Iris pigment epithelial cell (primary cell): ENCODE measurements around the gene RNPEP.
"Not testable (repeated sequence)": the region's sequence is repeated elsewhere in the genome, so short reads cannot be mapped to it uniquely, and the experiment has no call there.

Experiments
- DNase-seq: peaks from one replicate; pipeline ENCODE4 v3.0.0-alpha.2; 2011; ENCODE audit warnings: low read depth

The RNPEP gene

GRCh38 chr1:202010180-202011015 is 27.9 kb downstream of the RNPEP start, which contains the start of gene ELF3:
ELF3 (plus strand) TSS chr1:202010587; CDS start chr1:202011137, 550 bp downstream.
- DNase-seq, result no peak

DNA sequence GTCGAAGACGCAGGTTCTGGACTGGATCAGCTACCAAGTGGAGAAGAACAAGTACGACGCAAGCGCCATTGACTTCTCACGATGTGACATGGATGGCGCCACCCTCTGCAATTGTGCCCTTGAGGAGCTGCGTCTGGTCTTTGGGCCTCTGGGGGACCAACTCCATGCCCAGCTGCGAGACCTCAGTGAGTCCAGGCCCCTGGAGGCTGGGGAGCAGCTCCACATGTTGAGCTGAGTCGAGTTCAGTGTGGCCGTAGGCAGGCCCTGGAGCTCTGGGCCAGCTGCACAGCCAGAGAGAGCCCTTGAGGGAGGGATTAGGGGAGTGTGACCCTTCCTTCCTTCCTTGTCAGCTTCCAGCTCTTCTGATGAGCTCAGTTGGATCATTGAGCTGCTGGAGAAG is 29.5 kb downstream of the RNPEP start:
- DNase-seq, result no peak

GRCh38 chr1:202012544-202013478 is 30.4 kb downstream of the RNPEP start:
- DNase-seq, result no peak

DNA sequence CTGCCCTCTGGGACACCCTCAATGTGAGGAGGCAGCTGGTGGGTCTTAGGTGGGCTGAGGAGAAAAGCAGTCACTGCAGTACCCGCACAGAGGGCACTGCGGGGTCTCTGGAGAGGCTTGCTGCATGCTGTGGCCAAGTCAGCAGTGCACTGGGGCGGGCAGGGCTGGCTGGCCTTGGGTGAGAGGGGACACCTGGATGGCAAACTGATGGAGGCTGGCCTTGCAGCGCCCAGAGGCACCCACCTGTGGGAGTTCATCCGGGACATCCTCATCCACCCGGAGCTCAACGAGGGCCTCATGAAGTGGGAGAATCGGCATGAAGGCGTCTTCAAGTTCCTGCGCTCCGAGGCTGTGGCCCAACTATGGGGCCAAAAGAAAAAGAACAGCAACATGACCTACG is 31.2 kb downstream of the RNPEP start:
- DNase-seq, result no peak

DNA sequence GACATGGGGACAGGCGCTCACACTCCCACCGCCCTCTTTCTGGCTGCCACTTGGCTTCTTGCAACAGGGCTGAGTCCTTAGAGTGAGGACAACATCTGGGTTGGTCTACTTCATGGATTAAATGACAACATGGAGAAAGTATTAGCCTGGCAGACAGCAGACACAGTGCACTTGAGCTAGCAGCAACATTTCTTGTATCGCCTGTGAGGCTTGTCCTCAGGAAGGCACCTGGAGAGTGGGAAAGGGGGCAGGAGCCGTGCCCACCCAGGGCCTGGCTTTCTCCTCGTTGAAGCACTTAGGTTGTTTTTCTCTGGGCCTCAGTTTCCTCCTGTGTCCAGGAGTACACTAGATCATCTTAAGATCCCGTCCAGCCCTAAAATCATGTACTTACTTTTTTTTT is 31.6 kb downstream of the RNPEP start:
- DNase-seq, result no peak

DNA sequence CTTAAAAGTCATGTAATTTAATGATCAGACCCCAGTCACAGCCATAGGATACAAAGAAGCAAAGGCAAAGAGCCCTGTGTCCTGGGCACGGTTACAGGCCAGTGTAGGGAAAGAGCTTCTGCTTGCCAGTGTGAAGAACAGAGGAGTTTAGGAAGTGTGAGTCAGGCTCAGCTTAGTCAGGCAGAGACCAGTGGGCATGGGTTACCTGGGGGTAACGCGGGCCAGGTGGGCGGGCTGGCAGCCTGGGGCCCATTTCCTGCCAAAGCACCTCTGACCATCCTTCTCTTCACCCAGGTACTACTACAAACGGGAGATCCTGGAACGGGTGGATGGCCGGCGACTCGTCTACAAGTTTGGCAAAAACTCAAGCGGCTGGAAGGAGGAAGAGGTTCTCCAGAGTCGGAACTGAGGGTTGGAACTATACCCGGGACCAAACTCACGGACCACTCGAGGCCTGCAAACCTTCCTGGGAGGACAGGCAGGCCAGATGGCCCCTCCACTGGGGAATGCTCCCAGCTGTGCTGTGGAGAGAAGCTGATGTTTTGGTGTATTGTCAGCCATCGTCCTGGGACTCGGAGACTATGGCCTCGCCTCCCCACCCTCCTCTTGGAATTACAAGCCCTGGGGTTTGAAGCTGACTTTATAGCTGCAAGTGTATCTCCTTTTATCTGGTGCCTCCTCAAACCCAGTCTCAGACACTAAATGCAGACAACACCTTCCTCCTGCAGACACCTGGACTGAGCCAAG is 32.6 kb downstream of the RNPEP start:
- no peak for DNase-seq

- no peak for DNase-seq
Observed at GRCh38 chr1:202015662-202015937, 33.2 kb downstream of the RNPEP start.

DNA sequence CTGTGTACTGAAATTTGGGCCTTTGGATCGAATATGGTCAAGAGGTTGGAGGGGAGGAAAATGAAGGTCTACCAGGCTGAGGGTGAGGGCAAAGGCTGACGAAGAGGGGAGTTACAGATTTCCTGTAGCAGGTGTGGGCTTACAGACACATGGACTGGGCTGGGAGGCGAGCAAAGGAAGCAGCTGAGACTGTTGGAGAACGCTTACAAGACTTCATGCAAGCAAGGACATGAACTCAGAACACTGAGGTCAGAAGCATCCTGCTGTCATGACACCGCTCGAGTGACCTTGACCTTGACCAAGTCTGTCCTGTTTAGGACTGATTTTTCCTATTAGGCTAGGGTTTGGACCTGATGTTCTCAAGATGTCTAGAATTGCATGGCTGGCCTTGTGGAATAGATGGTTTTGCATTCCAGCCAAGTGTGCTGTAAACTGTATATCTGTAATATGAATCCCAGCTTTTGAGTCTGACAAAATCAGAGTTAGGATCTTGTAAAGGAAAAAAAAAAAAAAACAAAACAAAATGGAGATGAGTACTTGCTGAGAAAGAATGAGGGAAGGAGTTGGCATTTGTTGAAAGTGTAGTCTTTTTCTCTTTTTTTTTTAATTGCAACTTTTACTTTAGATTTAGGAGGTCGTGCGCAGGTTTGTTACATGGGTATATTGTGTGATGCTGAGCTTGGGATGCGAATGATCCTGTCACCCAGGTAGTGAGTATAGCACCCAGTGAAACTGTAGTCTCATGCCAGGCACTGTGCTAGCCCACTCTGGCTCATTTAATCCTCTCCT is 33.8 kb downstream of the RNPEP start:
- DNase-seq, result peak; percentile 64

GRCh38 chr1:202016811-202017748 is 34.6 kb downstream of the RNPEP start:
- no peak for DNase-seq

DNA sequence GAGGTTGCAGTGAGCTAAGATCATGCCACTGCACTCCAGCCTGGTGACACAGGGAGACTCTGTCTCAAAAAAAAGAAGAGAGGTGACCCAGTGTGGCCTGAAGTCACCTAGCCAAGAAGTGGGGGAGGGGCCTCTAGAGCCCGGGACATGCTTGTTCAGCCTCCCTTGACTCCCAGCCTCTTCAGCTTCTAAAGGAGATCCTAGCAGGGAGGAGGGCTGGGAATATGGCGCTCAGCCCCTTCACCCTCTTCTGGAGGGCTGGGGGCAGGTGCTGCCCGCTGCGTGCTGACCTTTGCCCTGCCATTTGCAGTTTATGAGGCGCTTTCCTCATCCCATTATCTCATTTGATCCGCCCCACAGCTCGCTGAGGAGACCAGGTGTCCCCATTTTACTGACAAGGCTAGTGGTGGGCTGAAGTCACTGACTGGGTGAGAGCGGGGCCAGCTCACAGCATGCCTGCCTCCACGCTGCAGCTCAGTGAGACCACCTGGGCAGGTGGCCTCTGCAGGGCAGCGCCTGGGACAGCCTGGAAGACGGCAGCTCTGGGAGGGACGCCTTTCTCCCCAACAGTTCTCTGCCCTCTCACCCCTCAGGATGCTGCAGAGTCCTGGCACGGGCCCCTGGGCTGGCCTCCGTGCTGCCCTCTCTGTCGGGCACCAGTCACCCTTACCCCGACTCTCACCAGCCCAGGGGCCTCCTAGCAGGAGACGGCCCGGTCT is 35.5 kb downstream of the RNPEP start:
- DNase-seq, result no peak

DNA sequence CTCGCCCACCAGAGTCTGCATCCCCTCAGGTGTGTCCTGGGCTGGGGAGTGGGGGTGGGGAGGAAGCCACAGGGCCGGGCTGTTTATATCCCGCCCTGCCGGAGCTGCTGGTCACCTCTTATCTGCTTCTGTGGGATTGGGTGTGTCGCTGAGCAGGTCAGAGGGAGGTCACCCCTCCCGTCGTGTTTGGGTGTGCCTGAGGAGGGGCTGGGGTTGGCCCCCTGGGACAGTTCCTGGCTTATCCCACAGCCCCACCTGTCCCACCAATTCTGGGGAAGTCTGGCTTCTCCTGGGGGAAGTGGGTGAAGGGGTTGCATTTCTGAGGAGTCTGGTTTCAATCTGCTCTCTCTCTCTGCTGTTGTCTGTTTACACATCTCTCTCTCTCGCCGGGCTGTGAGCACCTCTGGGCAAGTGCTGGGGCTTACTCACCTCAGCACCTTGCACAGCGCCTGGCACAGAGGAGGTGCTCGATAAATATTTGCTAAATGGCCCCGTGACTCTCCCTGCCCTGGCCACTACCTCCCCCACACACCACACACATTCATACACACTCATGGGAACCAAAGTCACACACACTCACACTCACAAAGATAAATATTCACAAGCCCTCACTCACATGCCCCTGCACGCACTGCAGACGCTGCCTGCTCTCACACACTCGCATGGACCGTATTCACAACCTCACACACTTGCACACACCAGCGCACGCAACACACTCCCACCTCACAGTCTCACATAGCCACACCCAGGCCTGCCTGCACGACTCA is 36.2 kb downstream of the RNPEP start:
- DNase-seq, result peak; percentile 21

DNA sequence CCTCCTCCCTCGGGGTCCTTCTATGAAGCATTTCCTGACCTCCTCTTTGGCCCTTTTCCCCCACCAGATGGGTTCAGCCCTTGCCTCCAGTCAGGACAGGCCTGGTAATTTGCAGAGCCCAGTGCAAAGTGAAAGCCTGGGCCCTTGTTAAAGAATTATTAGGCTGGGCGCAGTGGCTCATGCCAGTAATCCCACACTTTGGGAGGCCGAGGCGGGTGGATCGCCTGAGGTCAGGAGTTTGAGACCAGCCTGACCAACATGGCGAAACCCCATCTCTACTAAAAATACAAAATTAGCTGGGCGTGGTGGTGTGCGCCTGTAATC is 36.7 kb downstream of the RNPEP start:
- DNase-seq, result not testable (repeated sequence)

- DNase-seq, result no peak
Observed at GRCh38 chr1:202023001-202023433, 40.6 kb downstream of the RNPEP start.

- DNase-seq, result peak; percentile 82
Observed at GRCh38 chr1:202029171-202029665, 46.8 kb downstream of the RNPEP start.

- no peak for DNase-seq
Observed at GRCh38 chr1:202029727-202030126, 47.3 kb downstream of the RNPEP start.

DNA sequence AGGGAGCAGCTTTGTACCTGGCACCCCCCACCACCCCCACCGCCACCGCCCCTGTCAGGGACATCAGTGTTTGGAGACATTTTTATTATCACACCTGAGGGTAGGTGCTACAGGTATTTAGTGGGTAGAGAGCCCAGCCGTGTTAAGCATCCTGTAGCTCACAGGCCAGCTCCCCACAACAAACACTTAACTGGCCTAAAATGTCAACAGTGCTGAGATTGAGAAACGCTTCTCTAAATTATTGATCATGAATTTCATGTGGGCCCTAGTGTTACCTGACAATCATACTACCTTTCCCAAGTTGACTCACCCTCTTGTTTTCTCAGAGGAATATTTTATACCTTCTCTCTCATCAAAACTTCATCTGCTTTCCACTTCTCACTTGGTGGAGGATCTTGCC is 49.3 kb downstream of the RNPEP start:
- DNase-seq, result no peak

DNA sequence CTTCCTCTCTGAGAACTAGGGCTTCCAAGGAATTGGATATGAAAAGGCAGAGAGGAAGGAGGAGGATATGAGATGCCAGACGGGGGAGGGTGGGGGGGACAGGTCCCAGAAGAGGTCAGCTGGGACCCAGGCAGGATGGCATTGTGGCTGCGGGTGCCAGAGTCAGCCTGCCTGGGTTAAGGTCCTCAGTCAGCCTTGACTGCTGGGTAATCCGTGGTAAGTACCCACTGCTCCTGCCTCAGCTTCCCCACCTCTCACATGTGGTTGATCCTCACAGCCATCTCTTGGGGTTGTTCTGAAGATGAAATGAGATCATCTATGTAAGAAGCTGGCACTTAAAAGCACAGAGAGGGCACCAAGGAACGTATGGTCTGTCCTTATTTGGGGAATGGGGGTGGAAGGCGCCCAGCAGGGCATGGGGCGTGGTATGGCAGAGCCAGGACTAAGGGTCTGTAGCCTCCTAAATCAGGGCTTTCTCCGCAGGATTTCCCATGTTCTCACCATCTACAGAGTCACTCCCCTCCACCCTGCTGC is 51.8 kb downstream of the RNPEP start:
- DNase-seq, result no peak

- DNase-seq, result peak; percentile 97
Observed at GRCh38 chr1:202034683-202035462, 52.4 kb downstream of the RNPEP start.
